Mesenchymal stem cell (in vitro differentiated cells and primary cell): Measurements from ENCODE around the gene POLR2E.
"Not testable (repeated sequence)": the region's sequence is repeated elsewhere in the genome, so short reads cannot be mapped to it uniquely, and the experiment has no call there.

ENCODE experiments used
- DNase-seq: peaks from one replicate; pipeline ENCODE4 v3.0.0-alpha.2; 2013
- H2AFZ ChIP-seq: one replicate; pipeline ENCODE4 v1.6.1; 2013; ENCODE audit warnings: low read depth, mild to moderate bottlenecking, control low read depth, inconsistent platforms, low read length, moderate library complexity
- H2AK5ac ChIP-seq: 2 replicates; pipeline ENCODE4 v1.6.1; 2013; ENCODE audit warnings: low read length, moderate library complexity, mild to moderate bottlenecking, inconsistent platforms; ENCODE audit not compliant: severe bottlenecking
- H2BK120ac ChIP-seq: one replicate; pipeline ENCODE4 v1.6.1; 2013; ENCODE audit warnings: low read depth, mild to moderate bottlenecking, inconsistent platforms, low read length, moderate library complexity
- H2BK12ac ChIP-seq, 2 experiments: one replicate each; pipeline ENCODE4 v1.6.1; 2013; ENCODE audit warnings: inconsistent platforms in 2 of 2, low read length in 2 of 2, mild to moderate bottlenecking in 2 of 2, moderate library complexity in 2 of 2, control low read depth in 1 of 2
- H2BK15ac ChIP-seq: one replicate; pipeline ENCODE4 v1.6.1; 2013; ENCODE audit warnings: mild to moderate bottlenecking, low read depth, inconsistent platforms; ENCODE audit not compliant: poor library complexity, severe bottlenecking
- H2BK5ac ChIP-seq: 2 replicates; pipeline ENCODE4 v1.6.1; 2013; ENCODE audit warnings: low read depth, mild to moderate bottlenecking, low read length, control low read depth, inconsistent platforms; ENCODE audit not compliant: poor library complexity, severe bottlenecking
- H3K14ac ChIP-seq, 2 experiments: one replicate each; pipeline ENCODE4 v1.6.1; 2013; ENCODE audit warnings: inconsistent platforms in 2 of 2, low read length in 2 of 2, control low read depth in 1 of 2, mild to moderate bottlenecking in 1 of 2, moderate library complexity in 1 of 2
- H3K18ac ChIP-seq, 2 experiments: one replicate each; pipeline ENCODE4 v1.6.1; 2013; ENCODE audit warnings: inconsistent platforms in 2 of 2, low read length in 2 of 2, control low read depth in 1 of 2, low read depth in 1 of 2, mild to moderate bottlenecking in 1 of 2
- H3K23ac ChIP-seq, 2 experiments: one replicate each; pipeline ENCODE4 v1.6.1; 2013; ENCODE audit warnings: inconsistent platforms in 2 of 2, low read length in 2 of 2, mild to moderate bottlenecking in 2 of 2, moderate library complexity in 2 of 2, control low read depth in 1 of 2
- H3K27ac ChIP-seq: 2 replicates; pipeline ENCODE4 v1.5.1; 2013; ENCODE audit warnings: mild to moderate bottlenecking, moderate library complexity, low read length, control low read depth, inconsistent platforms; ENCODE audit not compliant: poor library complexity, severe bottlenecking
- H3K27me3 ChIP-seq, 2 experiments: 2 replicates each; pipeline versions ENCODE4 v1.6.1 to v1.7.0; 2013; ENCODE audit warnings: low read length in 2 of 2, mild to moderate bottlenecking in 2 of 2, moderate library complexity in 2 of 2, control low read depth in 1 of 2, inconsistent platforms in 1 of 2; ENCODE audit not compliant: control insufficient read depth in 1 of 2, insufficient read depth in 1 of 2
- H3K36me3 ChIP-seq, 2 experiments: 2 replicates each; pipeline versions ENCODE4 v1.6.1 to v1.7.0; 2013; ENCODE audit warnings: low read length in 2 of 2, control low read depth in 1 of 2, inconsistent platforms in 1 of 2, low read depth in 1 of 2, mild to moderate bottlenecking in 1 of 2; ENCODE audit not compliant: insufficient read depth in 2 of 2, control insufficient read depth in 1 of 2
- H3K4ac ChIP-seq, 2 experiments: one replicate each; pipeline ENCODE4 v1.6.1; 2013; ENCODE audit warnings: inconsistent platforms in 2 of 2, low read length in 2 of 2, mild to moderate bottlenecking in 2 of 2, moderate library complexity in 2 of 2, control low read depth in 1 of 2, low read depth in 1 of 2
- H3K4me1 ChIP-seq: 2 replicates; pipeline ENCODE4 v1.6.1; 2013; ENCODE audit warnings: low read depth, low read length, control low read depth; ENCODE audit not compliant: control insufficient read depth, insufficient read depth
- H3K4me2 ChIP-seq: 2 replicates; pipeline ENCODE4 v1.6.1; 2013; ENCODE audit warnings: low read length, mild to moderate bottlenecking, inconsistent platforms; ENCODE audit not compliant: poor library complexity, severe bottlenecking
- H3K4me3 ChIP-seq, 2 experiments: 2 replicates each; pipeline versions ENCODE4 v1.5.1 to v1.7.0; 2013; ENCODE audit warnings: low read length in 2 of 2, mild to moderate bottlenecking in 2 of 2, control low read depth in 1 of 2, low read depth in 1 of 2; ENCODE audit not compliant: insufficient read depth in 1 of 2
- H3K79me1 ChIP-seq: replicated peaks from 2 replicates; pipeline ENCODE4 v1.6.1; 2013; ENCODE audit warnings: mild to moderate bottlenecking, control low read depth, low read length, inconsistent platforms; ENCODE audit not compliant: poor library complexity, severe bottlenecking
- H3K9ac ChIP-seq: 2 replicates; pipeline ENCODE4 v1.7.0; 2013; ENCODE audit warnings: mild to moderate bottlenecking, low read length, moderate library complexity
- H3K9me3 ChIP-seq: 2 replicates; pipeline ENCODE4 v1.7.0; 2013; ENCODE audit warnings: mild to moderate bottlenecking, low read length; ENCODE audit not compliant: control insufficient read depth
- H4K8ac ChIP-seq: one replicate; pipeline ENCODE4 v1.6.1; 2013; ENCODE audit warnings: inconsistent platforms, mild to moderate bottlenecking, low read length, moderate library complexity
- H4K91ac ChIP-seq: one replicate; pipeline ENCODE4 v1.6.1; 2013; ENCODE audit warnings: mild to moderate bottlenecking, low read length, inconsistent platforms
- WGBS: methylation state at CpG from one replicate; pipeline ENCODE4 v1.1.7; 2013; ENCODE audit warnings: mixed read lengths; 5-methylcytosine and 5-hydroxymethylcytosine counted together

The POLR2E gene

GRCh38 chr19:1117654-1118053, 22.5 kb upstream of the POLR2E start:
- H3K23ac ChIP-seq = no peak overlapping the region
- no peak overlapping the region for H3K18ac ChIP-seq
- no peak overlapping the region for H3K14ac ChIP-seq
- WGBS = 98% methylated on average over 16 of the region's 16 CpGs
- no peak overlapping the region for H3K9ac ChIP-seq
- H2BK12ac ChIP-seq = no peak overlapping the region
- no peak overlapping the region for H4K91ac ChIP-seq
- H2AFZ ChIP-seq = no peak overlapping the region
- no peak overlapping the region for H3K4ac ChIP-seq
- H3K4me3 ChIP-seq = no peak overlapping the region
- no peak overlapping the region for H3K4me2 ChIP-seq
- no peak for DNase-seq
- no peak overlapping the region for H2AK5ac ChIP-seq
- H3K36me3 ChIP-seq = peaks cover 87 to 92% of the 10 kb centered on the region in 2 experiments
- H3K4me1 ChIP-seq = peaks cover 20% of the 10 kb centered on the region
- no peak overlapping the region for H2BK120ac ChIP-seq
- no peaks in the 10 kb centered on the region for H3K9me3 ChIP-seq
- no peaks in the 10 kb centered on the region for H3K27me3 ChIP-seq
- no peak overlapping the region for H3K27ac ChIP-seq
- no peak overlapping the region for H2BK15ac ChIP-seq
- H2BK5ac ChIP-seq = no peak overlapping the region
- peaks cover 33% of the 10 kb centered on the region for H3K79me1 ChIP-seq
- no peak overlapping the region for H4K8ac ChIP-seq

DNA sequence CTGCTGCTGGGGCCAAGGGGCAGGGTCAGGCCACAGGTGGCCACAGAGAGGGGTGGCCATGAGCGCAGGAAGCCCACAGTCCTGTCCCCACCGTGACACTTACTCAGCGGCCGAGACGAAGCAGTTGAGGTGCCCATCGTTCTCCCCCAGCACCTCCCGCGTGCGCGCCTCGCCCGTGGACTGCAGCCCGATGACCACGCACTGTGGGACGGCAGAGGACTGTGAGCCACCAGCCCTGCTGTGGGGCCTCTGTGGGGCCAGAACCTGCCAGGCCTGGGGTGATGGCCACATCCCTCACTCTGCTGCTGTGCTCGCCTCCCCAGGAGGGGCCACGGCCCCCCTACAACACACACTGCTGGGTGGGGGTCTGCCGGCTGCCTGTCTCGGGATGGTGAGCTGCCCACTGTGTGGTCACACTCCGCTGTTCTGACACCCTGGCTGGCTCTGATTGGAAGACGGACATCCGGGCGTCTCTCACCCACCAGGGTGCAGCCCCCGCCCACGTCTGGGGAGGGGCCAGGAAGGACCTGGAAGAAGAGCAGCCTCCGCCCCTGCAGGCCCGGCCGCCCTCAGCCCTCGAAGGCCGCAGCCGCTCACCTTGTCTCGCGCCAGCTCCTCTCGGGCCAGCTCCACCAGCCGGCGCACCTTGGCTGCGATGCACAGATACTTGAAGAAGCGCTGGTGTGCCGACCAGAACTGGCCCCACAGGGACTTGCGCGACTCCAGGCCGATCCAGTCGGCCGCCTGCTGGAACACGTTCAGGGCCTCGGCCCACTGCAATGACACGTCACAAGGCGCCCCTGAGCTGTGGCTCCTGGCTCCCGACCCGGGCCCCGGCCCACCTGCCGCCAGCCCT, 21.8 kb upstream of the POLR2E start:
- no peak overlapping the region for H3K4me2 ChIP-seq
- H2AK5ac ChIP-seq = no peak overlapping the region
- peaks cover 85 to 92% of the 10 kb centered on the region in 2 experiments for H3K36me3 ChIP-seq
- H2BK12ac ChIP-seq = no peak overlapping the region
- H3K4me1 ChIP-seq = peaks cover 19% of the 10 kb centered on the region
- H3K18ac ChIP-seq = no peak overlapping the region
- H3K4ac ChIP-seq = no peak overlapping the region
- H2AFZ ChIP-seq = no peak overlapping the region
- no peak overlapping the region for H3K4me3 ChIP-seq
- peaks cover 28% of the 10 kb centered on the region for H3K79me1 ChIP-seq
- H4K8ac ChIP-seq = no peak overlapping the region
- no peak overlapping the region for H4K91ac ChIP-seq
- no peak overlapping the region for H2BK120ac ChIP-seq
- no peak overlapping the region for H3K27ac ChIP-seq
- no peak overlapping the region for H3K14ac ChIP-seq
- no peak overlapping the region for H3K23ac ChIP-seq
- no peak overlapping the region for H3K9ac ChIP-seq
- no peak overlapping the region for H2BK15ac ChIP-seq
- no peak for DNase-seq
- H3K9me3 ChIP-seq = no peaks in the 10 kb centered on the region
- 96% methylated on average over 52 of the region's 52 CpGs for WGBS
- no peaks in the 10 kb centered on the region for H3K27me3 ChIP-seq
- H2BK5ac ChIP-seq = no peak overlapping the region

DNA sequence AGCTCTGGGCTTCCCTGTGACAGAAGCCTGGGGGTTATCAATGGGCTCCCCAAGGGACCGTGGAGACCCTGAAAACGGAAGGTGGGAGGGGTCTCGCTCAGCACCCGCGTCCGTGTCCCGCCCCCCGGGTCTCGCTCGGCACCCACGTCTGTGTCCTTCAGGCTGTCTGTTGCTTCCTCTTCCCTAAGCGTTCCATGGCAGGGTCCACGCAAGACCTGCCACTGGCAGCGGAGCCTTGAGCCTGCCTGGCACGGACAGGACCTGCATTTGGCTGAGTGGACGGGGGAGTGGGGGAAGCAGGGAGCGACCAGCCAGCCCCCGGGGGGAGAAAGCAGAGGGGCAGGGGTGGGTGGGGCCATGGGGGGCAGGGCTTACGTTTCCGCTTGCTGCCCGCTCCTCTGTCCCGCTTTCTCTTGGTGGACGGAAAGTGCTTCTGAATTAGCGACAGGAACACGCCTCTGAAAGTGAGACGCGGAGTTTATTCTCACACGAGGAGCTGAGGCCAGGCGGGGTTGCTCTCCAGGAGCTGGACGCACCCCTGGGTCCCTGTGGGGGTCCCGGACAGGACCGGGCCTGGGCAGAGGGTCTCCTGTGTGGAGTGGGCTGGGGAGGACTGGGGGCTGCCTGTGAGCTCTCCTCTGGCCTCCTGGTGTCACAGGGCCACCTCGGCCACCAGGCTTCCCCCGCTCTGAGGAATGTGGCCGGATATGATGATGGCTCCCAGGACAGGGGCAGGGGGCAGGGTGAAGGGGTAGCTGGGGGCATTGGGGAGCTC, 20.7 kb upstream of the POLR2E start:
- no peak overlapping the region for H2BK15ac ChIP-seq
- no peak overlapping the region for H4K8ac ChIP-seq
- H3K9ac ChIP-seq = no peak overlapping the region
- H3K18ac ChIP-seq = no peak overlapping the region
- H4K91ac ChIP-seq = no peak overlapping the region
- no peaks in the 10 kb centered on the region for H3K27me3 ChIP-seq
- H3K4me3 ChIP-seq = no peak overlapping the region
- no peak overlapping the region for H3K27ac ChIP-seq
- H3K4me2 ChIP-seq = no peak overlapping the region
- no peak overlapping the region for H2BK5ac ChIP-seq
- H2AFZ ChIP-seq = no peak overlapping the region
- H2BK12ac ChIP-seq = no peak overlapping the region
- 89% methylated on average over 35 of the region's 35 CpGs for WGBS
- no peak for DNase-seq
- H2BK120ac ChIP-seq = no peak overlapping the region
- H3K4me1 ChIP-seq = peaks cover 21% of the 10 kb centered on the region
- H3K79me1 ChIP-seq = peaks cover 22% of the 10 kb centered on the region
- H3K36me3 ChIP-seq = peaks cover 80 to 92% of the 10 kb centered on the region in 2 experiments
- no peak overlapping the region for H2AK5ac ChIP-seq
- H3K4ac ChIP-seq = no peak overlapping the region
- H3K9me3 ChIP-seq = no peaks in the 10 kb centered on the region
- no peak overlapping the region for H3K23ac ChIP-seq
- H3K14ac ChIP-seq = no peak overlapping the region

- Histone ChIP-seq H3K79me1 (peaks cover 18% of the 10 kb centered on the region), H3K36me3 (peaks cover 79 to 92% of the 10 kb centered on the region in 2 experiments), H3K4me1 (peaks cover 23% of the 10 kb centered on the region)
- not testable (repeated sequence) for H3K9ac ChIP-seq, H2AFZ ChIP-seq, H4K91ac ChIP-seq, H3K27me3 ChIP-seq, H2BK120ac ChIP-seq, H2AK5ac ChIP-seq, H3K27ac ChIP-seq, H3K4me3 ChIP-seq, H3K4me2 ChIP-seq, H2BK15ac ChIP-seq, H3K23ac ChIP-seq, DNase-seq, H2BK12ac ChIP-seq, H4K8ac ChIP-seq, H3K18ac ChIP-seq, H2BK5ac ChIP-seq, H3K14ac ChIP-seq, H3K9me3 ChIP-seq, H3K4ac ChIP-seq
- 94% methylated on average over 8 of the region's 9 CpGs for WGBS
Measured at GRCh38 chr19:1114728-1115127, 19.6 kb upstream of the POLR2E start.
